Measurements from ENCODE around the gene GJD3.

The GJD3 gene

DNA sequence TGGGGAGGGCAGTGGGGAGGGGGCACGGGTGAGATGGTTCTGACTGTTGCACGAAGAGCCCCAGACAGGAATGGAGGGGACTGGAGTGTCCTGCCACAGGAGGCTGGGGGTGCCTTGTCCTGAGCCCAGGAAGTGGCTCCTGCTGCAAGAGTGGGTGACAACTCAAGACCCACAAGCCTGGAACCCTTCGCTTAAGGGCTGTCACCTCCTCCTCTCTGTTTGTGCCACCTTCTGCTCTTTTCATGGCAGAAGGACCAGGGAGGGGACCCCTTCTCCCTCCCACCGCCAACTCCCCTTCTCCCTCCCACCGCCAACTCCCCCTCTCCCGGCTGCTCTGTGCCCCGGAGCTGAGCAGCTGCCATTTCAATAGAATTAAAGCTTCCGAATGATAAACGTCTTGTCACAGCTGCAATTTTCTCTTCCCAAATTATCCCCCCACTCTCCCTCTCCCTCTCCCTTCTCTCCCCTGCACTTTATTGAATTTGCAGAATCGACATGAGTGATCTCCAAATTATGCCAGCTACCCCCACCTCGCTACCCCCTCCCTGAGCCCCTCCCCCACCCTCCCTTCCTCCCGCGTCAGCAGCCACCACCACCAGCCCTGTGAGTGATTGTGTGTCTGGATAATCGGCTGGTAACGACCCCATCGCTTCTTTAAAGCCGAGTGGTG is 13.7 kb downstream of the GJD3 start:
- no peak for DNase-seq

DNA sequence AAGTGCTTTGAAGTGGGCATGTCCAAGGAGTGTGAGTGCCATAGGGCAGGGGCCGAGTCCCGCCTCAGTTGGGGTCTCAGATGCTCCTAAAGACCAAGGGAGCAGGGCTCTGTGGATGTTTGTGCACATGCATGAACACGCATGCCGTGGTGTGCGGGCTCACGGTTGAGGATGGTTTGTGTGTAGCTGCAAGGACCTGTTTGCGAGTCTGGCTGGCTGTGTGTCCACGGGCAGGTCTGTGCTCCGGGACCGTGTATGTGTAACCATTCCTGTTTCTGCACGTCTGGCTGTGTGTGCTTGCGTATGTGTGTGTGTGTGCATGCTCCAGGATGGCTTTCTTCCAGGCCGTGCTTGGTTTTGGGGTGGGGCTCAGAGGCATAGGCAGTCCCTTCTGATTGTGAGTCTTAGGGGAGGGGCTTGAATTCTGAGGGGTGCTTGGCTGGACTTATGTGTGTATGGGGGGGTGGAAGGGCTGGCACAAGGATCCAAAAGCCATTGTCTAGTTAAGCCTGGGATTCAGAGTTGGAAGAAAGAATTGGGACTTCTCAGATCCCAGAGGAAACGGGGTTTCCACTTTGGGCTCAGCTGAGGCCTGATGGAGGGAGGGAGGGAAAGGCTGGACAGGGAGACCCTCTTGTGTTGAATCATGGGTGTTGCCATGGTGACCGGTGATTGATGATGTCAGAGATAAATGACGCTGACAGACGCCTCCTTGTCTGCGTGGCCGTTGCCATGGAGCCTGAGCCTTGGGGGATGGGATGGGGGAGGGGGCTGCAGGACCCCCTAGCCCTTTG is 14.4 kb downstream of the GJD3 start:
- no peak for DNase-seq

DNA sequence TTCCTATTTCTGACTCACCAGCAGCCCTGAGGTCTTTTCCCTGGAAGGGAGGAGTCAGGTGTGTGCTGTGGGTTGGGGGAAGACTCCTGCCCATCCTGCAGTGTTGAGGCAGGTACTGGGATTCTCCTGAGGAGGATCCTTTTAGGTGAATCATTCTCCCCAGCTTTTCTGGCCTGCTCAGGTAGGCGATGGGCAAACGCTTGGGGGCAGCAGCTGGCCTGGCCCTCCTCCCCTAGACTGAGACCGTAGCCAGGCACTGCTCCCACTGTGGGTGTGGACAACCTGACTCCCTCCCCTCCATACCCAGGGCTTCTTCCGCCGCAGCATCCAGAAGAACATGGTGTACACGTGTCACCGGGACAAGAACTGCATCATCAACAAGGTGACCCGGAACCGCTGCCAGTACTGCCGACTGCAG is 15.1 kb downstream of the GJD3 start:
- DNase-seq: no peak

DNA sequence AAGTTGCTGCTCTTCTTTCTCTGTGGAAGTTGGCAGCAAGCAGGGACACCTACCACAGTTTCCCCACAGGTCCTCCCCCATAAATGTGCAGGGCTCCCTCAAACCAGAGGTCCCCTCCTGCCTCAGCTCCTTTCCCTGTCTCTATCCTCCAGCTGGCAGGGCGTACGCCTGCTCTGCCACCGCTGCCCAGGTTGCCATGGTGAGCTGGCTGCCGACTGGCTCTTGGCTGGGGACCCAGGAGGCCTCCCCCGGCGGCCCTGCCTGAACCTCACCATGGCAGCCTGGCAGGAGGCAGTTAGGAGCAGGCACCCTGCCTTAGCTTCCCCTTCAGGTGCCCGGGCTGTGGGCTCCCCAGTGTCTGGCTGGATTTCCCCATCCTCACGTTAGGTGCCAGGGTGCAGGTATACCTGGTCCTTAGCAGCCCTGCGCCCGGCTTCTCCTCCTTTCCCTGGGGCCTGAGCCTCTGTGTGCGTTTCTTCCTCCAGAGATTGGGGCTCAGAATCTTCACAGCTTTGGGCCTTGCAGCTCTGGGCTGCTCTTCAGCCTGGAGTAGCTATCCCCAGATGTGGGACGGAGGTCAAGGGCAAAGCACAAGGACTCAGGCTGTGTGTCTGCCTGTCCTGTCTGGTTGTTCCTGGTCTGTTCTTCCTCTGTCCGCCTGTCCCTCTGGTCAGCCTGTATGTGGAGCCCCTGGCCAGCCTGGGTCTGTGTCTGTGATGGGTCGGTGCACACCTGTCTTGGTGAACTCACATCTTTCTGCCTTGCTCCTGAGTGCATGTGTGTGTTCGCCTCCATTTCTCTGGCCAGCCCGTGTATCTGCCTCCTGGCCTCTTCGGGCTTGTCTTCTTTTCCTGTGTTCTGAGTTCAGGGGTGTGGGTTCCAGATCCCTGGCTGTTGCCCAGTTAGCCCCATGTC is 15.7 kb downstream of the GJD3 start:
- no peak for DNase-seq

DNA sequence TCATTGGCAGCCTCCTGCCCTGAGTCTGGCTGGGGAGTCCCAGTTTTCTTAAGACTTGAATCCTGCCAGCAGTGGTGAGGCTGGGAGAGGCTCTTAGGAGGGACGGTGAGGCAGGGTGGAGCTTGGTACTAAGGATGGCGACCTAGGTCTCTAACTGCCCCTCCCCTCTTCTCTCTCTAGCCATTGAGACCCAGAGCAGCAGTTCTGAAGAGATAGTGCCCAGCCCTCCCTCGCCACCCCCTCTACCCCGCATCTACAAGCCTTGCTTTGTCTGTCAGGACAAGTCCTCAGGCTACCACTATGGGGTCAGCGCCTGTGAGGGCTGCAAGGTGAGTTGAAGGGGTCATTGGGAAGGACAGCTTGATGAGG is 16.4 kb downstream of the GJD3 start:
- no peak for DNase-seq

DNA sequence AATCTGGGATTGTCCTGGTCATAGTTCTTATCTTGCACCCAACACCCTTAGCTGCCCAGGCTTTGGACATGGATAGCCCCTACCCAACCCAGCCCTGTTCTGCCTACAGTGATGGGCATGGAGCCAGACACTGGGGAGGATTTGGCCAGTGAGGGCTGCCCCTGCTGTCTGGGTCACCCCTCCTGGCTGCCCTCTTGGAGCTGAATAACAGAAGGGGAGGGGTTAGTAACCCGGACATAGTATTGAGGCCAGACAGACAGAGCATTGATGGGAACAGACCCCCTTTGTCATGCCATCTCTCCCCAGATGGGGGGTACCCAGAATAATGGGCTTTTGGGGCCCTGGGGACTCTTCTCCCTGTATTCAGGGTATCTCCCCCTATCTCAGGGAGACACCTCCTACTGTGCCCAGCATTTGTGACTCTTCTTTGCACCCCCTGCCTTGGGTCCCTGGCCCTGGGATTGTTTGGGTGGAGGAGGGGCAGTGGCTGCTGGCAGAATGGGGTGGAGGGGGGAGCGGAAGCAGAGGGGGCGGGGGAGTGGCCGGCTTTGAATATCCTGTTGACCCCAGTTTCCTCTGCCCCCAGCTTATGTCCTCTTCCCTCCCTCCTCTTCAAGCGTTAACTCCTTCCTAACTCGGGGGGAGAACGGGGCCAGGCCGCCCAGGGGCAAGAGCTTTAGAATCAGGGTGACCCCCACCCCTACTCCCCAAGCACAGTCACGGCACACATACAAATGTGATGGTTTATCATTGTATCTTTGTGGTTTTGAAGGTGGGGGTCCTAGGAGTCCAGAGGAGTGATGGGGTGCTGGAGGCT is 17.0 kb downstream of the GJD3 start:
- no peak for DNase-seq

DNA sequence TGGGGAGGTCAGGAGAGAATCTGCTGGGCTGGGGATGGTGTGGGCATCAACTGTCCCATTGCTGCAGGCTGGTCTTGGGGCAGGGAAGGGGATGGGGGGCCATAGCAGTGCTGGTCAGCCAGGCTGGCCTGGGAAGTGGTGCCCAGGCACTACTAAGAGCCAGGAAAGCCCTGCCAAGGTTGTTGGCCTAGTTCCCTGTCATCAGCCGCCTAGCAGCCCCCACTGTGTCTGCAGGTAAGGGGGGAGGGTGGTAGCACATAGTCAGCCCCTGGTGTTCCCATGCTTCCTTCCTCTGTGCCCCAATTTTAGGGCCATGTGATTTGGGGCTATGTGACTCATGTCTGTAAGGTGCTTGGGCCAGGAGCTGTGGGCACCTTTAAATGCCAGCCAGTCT is 17.8 kb downstream of the GJD3 start:
- no peak for DNase-seq

DNA sequence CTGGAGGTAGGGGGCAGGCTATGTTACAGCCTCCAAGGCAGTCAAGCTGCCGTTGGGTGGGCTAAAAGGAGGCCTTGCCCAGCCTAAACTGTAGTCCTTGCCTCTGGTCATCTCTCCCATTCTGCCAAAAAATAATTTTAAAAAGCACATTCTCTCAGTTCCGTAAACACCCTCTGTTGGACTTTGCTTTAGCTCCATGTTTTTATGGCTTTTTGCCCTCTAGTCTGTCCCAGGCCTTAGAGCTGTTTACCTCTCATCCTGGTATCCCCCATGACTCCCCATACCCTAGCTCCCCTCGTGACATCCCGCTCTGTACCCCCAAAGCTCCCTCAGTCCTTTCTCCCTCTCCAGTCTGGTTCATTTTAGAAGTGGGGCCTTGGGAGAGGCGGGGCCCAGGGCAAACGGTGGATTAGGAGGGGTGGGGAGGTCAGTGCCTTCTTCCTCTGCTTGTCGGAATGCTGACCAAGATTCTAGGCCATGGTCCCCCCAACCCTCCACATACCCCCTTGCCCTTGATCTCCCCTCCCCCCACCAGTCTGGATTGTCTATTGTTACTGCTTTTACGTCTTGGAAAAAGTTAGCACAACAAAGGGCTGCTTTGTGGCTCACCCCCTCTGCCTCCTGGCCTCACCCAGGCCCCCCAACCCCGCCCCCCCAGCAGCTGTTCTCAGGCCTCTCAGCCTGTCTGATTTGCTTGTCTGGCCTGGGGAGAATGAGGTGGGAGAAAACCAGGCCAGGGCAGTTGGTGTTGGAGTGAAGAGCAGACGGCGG is 18.4 kb downstream of the GJD3 start:
- DNase-seq: no peak

DNA sequence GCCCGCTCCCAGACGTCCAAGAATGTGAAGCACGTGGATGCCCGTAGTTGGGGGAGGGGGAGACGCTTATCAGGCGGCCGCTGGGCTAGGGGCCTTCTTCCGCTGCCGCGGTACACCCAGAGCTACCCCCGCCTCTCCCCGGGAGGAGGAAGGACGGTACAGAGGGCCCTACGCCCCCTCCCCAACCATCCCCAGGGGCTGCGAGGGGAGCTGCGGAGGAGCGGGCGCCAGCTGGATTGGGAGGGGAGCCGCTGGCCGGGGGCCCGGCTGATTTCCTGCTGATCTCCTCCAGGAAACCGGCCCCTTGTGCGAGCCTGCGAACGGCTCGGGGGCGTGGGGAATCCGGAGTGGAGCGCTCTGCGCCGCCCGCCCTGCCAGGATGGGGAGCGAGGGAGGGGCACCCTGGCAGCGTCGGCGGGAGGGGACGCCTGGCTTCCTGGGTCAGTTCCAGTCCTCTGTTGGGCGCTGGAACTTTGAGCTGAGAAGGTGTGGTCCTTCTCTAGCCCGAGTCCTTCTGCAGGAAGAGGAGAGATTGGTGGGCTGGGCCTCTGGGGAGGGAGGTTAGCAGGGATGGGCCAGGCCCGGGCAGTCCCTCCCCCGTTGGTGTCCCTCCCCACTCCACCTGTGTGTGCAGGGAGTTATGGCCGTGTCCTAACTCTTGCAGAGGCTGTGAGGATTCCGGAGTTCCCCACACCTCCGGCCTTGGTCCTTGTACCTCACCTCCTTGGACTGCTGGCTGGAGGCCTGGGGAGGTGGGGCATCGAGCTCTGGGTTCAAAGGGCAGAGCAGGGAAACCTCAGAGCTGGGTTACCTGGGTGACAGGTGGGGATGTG is 19.2 kb downstream of the GJD3 start:
- DNase-seq: no peak

DNA sequence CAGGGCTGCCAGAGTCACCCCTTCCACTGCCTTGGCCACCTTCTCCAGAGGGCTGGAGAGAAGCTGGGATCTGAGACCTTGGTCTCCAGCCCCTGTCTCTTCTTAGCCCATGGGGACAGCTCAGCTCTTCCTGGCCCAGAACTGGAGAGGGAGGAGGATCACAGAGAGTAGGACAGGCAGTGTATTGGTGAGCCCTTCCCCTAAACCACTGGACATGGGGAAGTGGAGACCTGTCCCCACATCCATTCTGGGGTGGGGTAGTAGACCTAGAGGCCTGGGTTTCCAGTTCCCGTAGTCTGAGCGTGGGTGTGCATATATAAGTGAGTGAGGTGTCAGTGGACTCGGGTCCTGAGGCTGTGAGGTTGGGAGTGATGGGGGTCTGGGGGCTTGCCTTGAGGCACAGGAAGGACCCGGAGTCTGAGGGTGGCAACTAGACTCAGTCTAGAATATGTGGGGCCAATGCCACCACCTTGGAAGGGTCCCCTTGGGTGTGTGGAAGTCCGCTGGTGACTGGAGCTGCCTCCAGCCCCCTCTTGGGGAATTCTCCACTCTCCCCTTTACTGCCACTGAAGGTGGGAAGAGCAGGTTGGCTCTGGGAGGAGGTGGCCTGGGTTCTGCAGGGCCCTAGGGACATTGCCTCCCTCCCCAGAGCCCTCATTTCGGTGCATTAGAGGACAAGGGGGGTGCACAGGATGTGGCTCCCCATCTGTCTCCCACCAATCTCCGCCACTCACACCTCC is 19.9 kb downstream of the GJD3 start:
- DNase-seq: no peak

DNA sequence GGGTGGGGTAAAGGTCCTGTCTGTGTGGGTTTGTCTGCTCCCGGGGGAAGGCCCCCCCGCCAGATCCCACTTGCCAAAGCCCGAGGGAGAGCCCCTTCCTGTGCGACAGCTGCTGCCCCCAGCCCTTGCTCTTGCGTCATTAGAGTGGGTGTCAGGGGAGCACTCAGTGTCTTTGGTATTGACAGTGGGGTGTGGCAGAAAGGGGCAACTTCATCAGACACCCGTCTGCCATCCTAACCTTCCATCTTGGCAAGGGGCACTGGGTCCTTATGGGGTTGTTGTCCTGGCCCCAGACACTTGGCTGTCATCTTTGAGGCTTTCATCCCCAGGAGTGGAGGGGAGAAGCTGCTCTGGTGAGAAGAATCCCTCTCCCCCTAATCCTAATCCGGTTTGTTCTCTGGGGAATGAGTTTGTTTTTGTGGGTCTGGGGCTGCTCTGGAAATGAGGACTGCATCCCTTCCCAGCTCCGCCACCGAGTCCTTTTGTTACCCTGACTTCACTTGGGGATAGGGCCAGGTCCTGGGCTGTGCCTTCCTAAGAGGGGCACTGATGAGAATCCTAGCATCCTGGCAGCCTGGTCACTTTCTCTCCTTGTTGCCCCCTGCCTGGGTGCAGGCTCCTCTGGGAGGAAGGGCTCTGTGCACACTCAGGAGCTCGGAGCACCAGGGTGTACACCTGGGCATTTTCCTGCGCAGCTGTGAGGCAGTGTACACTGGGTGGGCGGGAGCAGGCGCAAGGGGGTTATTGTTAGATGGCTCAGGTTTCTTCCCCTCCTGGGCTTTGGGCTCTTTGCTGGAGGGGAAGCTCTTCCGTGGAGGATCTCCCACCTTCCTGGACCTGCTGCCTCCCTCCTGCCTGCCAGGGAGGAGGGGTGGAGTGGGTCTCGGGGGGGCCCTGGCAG is 21.1 kb downstream of the GJD3 start:
- DNase-seq: no peak

DNA sequence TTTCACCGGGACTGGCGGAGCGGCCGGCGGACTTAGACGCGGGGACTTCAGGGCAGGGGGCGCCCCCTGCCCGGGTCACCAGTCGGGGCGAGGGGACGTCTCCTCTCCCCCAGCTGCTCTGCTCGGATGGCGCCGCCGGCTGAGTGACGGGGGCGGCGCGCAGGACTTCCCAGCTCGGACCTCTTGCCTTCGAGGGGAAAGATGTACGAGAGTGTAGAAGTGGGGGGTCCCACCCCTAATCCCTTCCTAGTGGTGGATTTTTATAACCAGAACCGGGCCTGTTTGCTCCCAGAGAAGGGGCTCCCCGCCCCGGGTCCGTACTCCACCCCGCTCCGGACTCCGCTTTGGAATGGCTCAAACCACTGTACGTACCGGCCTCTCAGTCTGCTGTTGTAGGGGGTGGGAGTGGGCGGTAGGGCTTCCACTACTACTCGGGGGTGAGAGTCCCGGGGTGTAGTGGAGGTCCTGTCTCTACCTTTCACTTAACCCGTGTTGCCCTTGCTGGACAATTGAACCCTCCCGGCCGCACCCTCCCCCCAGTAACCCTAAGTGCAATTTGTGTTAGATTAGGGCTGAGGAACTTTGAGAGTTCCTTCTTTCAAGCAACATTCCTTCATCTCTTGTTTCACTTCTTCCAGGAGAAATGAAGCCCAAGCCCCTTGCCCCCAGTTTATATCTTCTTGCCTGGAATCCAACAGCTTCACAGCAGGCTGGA is 21.9 kb downstream of the GJD3 start:
- no peak for DNase-seq

DNA sequence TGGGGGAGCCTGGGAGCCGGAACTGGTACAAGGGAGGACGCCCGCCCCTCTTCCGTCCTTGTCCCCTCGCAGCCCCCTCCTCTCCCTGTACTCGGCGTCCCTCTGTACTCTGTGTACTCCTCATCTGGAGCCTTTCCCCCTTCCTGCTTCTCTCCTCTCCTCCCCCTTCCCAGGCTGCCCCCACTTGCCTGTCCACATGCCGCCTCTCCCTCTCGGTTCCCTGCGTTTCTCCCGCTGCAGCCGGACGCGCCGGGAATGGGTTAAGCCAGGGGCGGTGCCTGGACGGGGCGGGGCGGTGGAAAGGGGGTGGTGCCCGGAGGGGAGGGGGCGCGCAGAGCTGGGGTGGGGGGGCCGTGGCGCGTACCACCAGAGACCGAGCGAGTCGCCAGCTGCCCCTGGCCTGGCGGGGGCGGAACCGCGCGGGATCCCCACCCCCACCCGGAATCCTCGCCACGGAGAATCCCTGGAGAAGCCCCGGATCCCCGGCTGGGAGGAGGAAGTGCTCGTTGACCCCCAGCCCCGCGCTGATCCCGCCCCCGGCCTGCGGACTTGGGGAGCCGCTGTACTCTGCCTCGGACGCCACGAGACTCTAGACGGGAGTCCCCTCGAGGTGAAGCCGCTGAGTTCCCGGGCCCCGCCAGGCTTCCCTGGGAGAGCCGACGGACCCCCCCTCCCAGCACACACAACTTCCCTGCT is 22.6 kb downstream of the GJD3 start:
- DNase-seq: no peak

DNA sequence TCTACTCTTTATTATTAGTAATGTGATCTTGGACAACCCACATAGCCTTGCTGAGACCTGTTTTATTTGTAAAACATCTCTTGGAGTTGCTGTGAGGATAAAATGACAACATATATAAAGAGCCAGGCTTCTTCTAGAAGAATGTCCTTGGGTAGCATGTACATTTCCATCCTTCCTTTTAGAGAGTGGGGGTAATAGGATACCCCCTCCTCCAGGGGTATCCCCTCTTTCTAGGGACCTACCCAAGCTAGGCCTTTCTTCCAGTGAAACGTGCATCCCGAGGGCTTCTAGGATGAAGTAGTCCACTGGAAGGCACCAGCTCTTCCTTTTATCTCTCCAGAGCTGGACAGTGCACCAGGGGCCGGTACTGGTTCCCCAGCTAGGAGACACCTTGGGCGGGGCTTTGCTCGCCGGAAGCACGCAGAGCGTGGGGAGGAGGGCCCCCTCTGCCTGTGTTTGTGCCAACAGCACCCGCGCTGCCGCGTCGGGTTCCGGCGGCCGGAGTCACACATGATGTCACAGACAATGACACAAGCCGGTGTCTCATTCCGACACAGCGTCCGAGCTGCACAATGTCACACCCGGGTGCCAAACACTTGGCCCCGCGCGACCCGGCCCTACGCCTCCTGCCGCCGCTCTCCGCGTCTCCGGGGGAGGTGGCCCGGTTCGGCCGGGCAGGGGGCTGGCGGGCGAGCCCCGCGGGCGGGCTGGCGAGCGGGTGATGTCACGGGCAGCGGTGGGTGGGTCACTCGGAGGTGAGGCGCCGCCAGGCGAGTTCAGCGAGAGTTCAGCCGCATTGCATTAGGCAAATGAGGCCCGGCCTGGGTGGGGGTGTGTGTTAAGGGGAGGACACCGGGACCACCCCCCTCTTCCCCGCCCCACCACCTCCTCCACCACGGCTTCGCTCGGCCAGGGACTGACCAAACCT is 23.4 kb downstream of the GJD3 start:
- DNase-seq: no peak

DNA sequence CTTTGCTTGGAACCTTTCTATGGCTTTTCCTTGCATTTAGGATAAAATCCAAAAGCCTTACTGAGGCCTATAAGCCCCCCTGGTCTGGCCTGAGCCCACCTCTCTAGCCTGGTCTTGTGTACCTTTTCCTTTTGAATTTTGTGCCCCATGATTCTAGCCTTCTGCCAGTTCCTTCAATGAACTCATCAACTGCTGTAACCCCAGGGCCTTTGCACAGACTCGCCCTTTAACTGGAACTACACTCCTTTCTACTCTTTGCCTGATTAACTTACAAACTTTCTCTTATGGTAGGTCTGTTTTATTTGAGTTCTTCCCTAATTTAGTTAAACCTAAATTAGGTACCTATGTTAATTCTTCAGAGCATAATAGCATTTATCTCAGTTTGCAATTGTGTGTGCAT is 24.2 kb downstream of the GJD3 start:
- no peak for DNase-seq

DNA sequence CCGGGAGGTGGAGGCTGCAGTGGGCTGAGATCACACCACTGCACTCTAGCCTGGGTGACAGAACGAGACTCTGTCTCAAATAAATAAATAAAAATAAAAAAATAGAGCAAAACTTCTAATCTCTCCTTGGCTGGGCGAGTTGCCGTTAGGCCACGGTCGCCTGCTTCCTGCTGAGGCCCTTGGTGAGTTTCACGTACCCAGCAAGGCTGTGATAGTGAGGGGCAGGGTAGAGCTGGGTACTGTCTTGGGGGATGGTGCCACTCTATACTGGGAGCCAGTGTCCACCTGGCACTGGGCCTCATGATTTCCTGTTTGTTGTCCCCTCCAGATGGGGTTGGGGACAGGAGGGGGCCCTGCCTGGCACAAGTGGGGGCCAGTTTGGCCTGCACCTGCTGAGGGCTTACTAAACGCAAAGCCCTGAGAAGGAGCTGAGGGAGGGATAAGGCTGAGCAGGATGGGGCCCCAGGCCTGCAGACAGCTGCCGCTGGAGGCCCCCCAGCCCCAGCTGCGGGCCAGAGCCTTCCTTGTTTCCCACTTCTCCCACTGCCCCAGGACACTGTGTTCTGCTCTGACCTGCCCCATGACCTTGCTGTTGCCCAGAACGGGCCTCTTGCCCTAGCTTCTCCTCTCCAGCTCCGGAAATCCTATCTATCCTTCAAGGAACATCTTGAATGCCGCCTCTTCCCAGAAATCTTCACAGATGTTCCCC is 25.4 kb downstream of the GJD3 start:
- DNase-seq: no peak

Data from AML-193 (cell line).